ENCODE data around the gene CD99L2. TPM values are rescaled to one million over a fixed set of nuclear protein-coding genes. Genes with fewer than 3 reads are reported as not detected.
A peak's percentile ranks its signal among the peaks of the same experiment; 100 is the strongest.

Gene CD99L2
- total RNA-seq, 1 experiment from 2014 or later = 9.4 TPM

- no peak for TF ChIP-seq IRF1 (CRISPR knock-in tag; IDR thresholded peaks at IDR 0.05)
- Mint-ChIP-seq H3K27ac (peak overlapping the region; percentile 32; the same call in 1 of the 2 replicates), H3K4me3 (no peak overlapping the region), H3K4me1 (peaks cover 39% of the 10 kb centered on the region), H3K9me3 (no peaks in the 10 kb centered on the region), H3K36me3 (peaks cover 8% of the 10 kb centered on the region), H3K27me3 (ENCODE audit: low read depth) (no peaks in the 10 kb centered on the region)
- ChIA-PET CTCF (no interaction called here), POLR2A (no interaction called here)
- DNase-seq (ENCODE audit: low spot score) = no peak
- ATAC-seq = no peak
Observed at GRCh38 chrX:150868625-150869024, 29.8 kb downstream of the CD99L2 start.

GRCh38 chrX:150864127-150864526 lies 34.3 kb downstream of the CD99L2 start:
- TF ChIP-seq ZNF138 (CRISPR knock-in tag; conservative IDR thresholded peaks at IDR 0.05) = no peak
- TF ChIP-seq, protein P1, sequence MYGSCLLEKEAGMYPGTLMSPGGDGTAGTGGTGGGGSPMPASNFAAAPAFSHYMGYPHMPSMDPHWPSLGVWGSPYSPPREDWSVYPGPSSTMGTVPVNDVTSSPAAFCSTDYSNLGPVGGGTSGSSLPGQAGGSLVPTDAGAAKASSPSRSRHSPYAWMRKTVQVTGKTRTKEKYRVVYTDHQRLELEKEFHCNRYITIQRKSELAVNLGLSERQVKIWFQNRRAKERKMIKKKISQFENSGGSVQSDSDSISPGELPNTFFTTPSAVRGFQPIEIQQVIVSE (CRISPR knock-in tag; IDR thresholded peaks at IDR 0.05; ENCODE audit: borderline replicate concordance) = no peak
- no peak for TF ChIP-seq NFE2L1 (CRISPR knock-in tag; IDR thresholded peaks at IDR 0.05)
- no peak for TF ChIP-seq RORB (CRISPR knock-in tag; IDR thresholded peaks at IDR 0.05)
- TF ChIP-seq, protein P2, sequence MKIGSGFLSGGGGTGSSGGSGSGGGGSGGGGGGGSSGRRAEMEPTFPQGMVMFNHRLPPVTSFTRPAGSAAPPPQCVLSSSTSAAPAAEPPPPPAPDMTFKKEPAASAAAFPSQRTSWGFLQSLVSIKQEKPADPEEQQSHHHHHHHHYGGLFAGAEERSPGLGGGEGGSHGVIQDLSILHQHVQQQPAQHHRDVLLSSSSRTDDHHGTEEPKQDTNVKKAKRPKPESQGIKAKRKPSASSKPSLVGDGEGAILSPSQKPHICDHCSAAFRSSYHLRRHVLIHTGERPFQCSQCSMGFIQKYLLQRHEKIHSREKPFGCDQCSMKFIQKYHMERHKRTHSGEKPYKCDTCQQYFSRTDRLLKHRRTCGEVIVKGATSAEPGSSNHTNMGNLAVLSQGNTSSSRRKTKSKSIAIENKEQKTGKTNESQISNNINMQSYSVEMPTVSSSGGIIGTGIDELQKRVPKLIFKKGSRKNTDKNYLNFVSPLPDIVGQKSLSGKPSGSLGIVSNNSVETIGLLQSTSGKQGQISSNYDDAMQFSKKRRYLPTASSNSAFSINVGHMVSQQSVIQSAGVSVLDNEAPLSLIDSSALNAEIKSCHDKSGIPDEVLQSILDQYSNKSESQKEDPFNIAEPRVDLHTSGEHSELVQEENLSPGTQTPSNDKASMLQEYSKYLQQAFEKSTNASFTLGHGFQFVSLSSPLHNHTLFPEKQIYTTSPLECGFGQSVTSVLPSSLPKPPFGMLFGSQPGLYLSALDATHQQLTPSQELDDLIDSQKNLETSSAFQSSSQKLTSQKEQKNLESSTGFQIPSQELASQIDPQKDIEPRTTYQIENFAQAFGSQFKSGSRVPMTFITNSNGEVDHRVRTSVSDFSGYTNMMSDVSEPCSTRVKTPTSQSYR (CRISPR knock-in tag; IDR thresholded peaks at IDR 0.05) = no peak
- no peak for TF ChIP-seq PRDM15 (CRISPR knock-in tag; IDR thresholded peaks at IDR 0.05)
- TF ChIP-seq, protein P3, sequence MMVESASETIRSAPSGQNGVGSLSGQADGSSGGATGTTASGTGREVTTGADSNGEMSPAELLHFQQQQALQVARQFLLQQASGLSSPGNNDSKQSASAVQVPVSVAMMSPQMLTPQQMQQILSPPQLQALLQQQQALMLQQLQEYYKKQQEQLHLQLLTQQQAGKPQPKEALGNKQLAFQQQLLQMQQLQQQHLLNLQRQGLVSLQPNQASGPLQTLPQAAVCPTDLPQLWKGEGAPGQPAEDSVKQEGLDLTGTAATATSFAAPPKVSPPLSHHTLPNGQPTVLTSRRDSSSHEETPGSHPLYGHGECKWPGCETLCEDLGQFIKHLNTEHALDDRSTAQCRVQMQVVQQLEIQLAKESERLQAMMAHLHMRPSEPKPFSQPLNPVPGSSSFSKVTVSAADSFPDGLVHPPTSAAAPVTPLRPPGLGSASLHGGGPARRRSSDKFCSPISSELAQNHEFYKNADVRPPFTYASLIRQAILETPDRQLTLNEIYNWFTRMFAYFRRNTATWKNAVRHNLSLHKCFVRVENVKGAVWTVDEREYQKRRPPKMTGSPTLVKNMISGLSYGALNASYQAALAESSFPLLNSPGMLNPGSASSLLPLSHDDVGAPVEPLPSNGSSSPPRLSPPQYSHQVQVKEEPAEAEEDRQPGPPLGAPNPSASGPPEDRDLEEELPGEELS (CRISPR knock-in tag; IDR thresholded peaks at IDR 0.05) = no peak
- TF ChIP-seq SOX15 (CRISPR knock-in tag; IDR thresholded peaks at IDR 0.05) = no peak
- no peak for TF ChIP-seq NR1H2 (CRISPR knock-in tag; IDR thresholded peaks at IDR 0.05)
- no peak for TF ChIP-seq FOXJ3 (CRISPR knock-in tag; IDR thresholded peaks at IDR 0.05; ENCODE audit: borderline replicate concordance)
- no peak for TF ChIP-seq PRRX2 (CRISPR knock-in tag; IDR thresholded peaks at IDR 0.05)
- TF ChIP-seq ETV6 (CRISPR knock-in tag; IDR thresholded peaks at IDR 0.05) = no peak
- TF ChIP-seq, protein P4, sequence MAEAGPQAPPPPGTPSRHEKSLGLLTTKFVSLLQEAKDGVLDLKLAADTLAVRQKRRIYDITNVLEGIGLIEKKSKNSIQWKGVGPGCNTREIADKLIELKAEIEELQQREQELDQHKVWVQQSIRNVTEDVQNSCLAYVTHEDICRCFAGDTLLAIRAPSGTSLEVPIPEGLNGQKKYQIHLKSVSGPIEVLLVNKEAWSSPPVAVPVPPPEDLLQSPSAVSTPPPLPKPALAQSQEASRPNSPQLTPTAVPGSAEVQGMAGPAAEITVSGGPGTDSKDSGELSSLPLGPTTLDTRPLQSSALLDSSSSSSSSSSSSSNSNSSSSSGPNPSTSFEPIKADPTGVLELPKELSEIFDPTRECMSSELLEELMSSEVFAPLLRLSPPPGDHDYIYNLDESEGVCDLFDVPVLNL (CRISPR knock-in tag; IDR thresholded peaks at IDR 0.05; ENCODE audit: borderline replicate concordance, low read depth) = no peak

More at GRCh38 chrX:150864127-150864526, 34.3 kb downstream of the CD99L2 start:
- no peaks in the 10 kb centered on the region for H3K27me3 Mint-ChIP-seq (ENCODE audit: low read depth)
- CTCF ChIA-PET = no interaction called here
- peaks cover 4% of the 10 kb centered on the region; the same call in 1 of the 2 replicates for H3K9me3 Mint-ChIP-seq
- H3K36me3 Mint-ChIP-seq = peaks cover 12% of the 10 kb centered on the region
- H3K27ac Mint-ChIP-seq = no peak overlapping the region
- H3K4me3 Mint-ChIP-seq = no peak overlapping the region
- POLR2A ChIA-PET = no interaction called here
- DNase-seq (ENCODE audit: low spot score) (no peak), ATAC-seq (no peak)
- peaks cover 3% of the 10 kb centered on the region for H3K4me1 Mint-ChIP-seq
